Activated T-cell treated with anti-CD3 and anti-CD28 coated beads for 24 hours (primary cell): ENCODE data around the gene BCO2.
"Not testable (repeated sequence)": the region's sequence is repeated elsewhere in the genome, so short reads cannot be mapped to it uniquely, and the experiment has no call there.

Source experiments
- DNase-seq: peaks from one replicate; pipeline ENCODE4 v3.0.0-alpha.2; 2020; ENCODE audit warnings: low read depth

The BCO2 gene

DNA sequence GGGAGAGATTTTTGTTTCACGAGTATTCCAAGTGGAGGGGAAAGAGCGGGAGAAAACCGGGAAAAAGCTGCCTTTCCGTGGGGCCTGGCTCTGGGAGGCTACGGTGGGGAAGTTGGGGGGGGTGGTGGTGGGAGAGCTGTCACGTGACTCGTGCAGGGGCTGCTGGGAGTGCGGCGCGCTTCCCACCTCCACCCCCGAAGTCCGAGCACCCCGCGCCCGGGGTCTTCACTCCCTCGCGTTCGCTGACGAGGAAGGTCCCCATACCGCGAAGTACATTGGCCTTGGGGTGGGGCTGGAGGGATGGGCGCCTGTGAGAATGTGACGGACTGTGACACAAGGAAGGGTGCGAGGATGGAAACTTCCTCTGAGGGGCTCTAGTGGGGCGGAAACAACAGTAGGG is 8.2 kb upstream of the BCO2 start, which contains the start of gene TEX12:
TSS of gene TEX12 (plus strand) at position 228 of the 400 bp plus-strand sequence. CDS start 1,897 bp downstream, outside the sequence.
- DNase-seq, result no peak

- DNase-seq, result no peak
Observed at GRCh38 chr11:112172362-112172994, 2.8 kb upstream of the BCO2 start.

- no peak for DNase-seq
Observed at GRCh38 chr11:112173152-112173551, 2.2 kb upstream of the BCO2 start.

- DNase-seq, result no peak
Observed at GRCh38 chr11:112175599-112175952, 264 bp downstream of the BCO2 start.

DNA sequence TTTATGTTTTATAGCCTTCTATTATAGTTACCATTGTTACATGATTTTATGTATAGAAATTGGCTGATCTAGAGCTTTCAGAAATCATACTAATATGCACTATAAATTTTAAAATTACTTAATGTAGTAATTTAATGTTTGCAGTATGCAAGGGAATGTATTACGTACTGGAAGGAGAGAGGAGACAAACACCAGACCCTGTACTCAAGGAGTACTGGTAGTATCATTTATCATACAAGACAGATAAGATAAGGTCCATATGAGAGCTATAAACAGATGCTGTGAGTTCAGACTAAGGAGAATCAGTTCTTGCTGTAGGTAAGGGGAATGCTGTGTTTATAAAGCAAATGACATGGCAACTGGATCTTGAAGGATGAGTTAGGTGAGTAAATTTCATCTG is 765 bp downstream of the BCO2 start:
- DNase-seq, result no peak

- no peak for DNase-seq
Observed at GRCh38 chr11:112177589-112177988, 2.3 kb downstream of the BCO2 start.

DNA sequence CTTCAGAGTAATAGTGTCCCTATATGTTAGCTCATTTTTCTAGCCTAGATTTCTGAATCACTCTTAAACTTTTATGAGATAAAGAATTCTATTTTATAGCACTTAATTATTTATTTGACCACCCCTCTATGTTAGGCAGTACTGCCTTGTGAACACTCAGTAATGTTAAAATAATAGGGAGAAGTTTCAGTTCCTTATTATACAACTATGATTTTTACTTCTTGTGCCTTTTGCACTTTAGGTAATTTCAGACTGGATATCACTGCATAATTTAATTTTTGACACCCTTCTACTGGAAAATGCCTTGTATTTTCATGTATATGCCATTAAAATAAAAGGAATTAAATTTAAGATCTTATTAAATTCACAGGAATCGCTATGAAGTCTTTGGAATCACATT is 3.1 kb downstream of the BCO2 start:
- DNase-seq, result no peak

- DNase-seq, result no peak
Observed at GRCh38 chr11:112178936-112179335, 3.6 kb downstream of the BCO2 start.

DNA sequence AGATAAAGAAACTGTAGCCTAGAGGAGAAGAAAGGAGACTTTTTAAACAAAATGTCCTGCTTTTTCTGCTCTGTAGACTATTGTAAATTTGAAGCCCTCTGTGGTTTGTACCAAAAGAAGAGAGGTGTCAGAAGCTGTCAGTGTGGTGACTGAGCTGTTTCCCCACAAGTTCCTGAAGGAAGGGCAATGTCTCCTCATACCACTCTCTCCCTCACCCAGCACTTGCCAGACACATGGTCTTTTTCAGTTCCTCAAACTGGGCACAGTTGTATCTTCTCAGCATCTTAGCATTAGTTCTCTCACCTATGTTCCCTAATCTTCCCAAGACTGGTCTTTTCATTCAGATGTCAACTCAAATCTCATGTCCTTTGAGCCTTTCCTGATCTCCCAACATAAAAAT is 4.3 kb downstream of the BCO2 start:
- no peak for DNase-seq

GRCh38 chr11:112182867-112183266 is 7.6 kb downstream of the BCO2 start:
- no peak for DNase-seq

DNA sequence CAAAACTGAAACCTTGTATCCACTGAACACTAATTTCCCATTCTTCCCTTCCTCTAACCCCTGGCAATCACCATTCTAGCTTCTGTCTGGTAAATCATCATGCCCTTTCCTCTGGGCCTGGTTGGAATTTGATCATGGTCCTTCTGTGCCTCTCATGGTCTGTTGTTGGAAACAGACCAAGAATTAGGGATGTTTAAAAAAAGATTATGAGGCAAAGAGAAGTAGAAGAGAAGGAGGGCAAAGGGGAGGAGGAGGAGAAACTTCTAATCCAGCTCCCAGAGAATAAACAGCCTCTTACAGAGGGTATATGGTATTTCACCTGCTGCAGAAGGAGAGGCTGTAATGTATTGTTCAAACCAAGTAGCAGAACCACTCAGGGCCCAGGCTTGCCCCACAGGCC is 10.6 kb downstream of the BCO2 start:
- DNase-seq, result no peak

GRCh38 chr11:112186304-112186703 is 11.0 kb downstream of the BCO2 start:
- no peak for DNase-seq

- not testable (repeated sequence) for DNase-seq
Observed at GRCh38 chr11:112195113-112195512, 19.8 kb downstream of the BCO2 start.

GRCh38 chr11:112195951-112196351 is 20.6 kb downstream of the BCO2 start:
- no peak for DNase-seq

DNA sequence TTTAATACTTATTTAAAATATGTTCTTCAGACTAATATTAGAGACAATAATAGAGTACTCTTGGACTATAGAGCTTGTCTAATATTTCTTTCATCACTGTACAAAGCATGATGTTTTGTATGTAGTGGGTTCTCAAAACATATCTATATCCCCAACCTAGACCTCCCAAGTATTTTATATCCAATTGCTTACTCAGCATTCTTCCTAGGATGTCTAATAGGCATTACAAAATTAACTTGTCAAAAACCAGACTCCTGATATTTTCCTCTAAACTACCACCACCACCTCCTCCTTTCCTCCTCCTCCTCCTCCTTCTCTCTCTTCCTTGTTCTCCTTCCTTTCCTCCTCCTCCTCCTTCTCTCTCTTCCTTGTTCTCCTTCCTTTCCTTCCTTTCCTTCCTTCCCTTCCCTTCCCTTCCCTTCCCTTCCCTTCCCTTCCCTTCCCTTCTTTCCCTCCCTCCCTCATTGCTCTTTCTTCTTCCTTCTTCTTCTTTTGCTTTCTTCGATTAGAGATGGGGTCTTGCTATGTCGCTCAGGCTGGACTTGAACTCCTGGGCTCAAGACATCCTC is 21.3 kb downstream of the BCO2 start:
- DNase-seq, result no peak

GRCh38 chr11:112199101-112199500 is 23.8 kb downstream of the BCO2 start:
- not testable (repeated sequence) for DNase-seq

- no peak for DNase-seq
Observed at GRCh38 chr11:112200252-112200651, 24.9 kb downstream of the BCO2 start.

DNA sequence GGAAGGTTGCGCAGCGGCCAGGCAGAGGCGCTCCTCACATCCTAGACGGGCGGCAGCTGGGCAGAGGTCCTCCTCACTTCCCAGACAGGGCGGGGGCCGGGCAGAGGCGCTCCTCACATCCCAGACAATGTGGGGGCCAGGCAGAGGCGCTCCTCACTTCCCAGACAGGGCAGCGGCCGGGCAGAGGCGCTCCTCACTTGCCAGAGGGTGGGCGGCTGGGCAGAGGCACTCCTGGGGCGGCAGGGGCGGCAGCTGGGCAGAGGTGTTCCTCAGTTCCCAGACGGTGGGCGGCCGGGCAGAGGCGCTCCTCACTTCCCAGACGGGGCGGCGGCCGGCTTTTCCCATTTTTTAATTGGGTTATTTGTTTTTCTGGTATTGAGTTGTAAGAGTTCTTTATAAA is 30.8 kb downstream of the BCO2 start:
- DNase-seq, result no peak

GRCh38 chr11:112210890-112211289 is 35.6 kb downstream of the BCO2 start:
- DNase-seq, result no peak

DNA sequence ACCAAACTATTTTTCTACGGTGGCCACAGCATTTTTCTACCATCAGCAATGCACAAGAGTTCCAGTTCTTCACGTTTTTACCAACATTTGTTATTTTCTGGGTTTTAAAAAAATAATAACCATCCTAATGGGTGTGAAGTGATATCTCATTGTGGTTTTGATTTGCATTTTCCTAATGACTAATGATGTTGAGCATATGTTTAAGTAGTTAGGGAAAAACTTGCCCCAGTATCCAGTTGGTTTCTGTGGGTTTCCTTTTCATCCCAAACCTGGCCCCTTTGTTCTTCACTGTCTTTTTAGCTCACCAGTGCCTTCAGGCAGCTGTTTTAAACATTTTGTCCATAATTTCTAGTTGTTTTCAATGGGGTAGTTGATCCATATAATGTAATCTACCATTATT is 36.2 kb downstream of the BCO2 start:
- DNase-seq, result peak; percentile 20

DNA sequence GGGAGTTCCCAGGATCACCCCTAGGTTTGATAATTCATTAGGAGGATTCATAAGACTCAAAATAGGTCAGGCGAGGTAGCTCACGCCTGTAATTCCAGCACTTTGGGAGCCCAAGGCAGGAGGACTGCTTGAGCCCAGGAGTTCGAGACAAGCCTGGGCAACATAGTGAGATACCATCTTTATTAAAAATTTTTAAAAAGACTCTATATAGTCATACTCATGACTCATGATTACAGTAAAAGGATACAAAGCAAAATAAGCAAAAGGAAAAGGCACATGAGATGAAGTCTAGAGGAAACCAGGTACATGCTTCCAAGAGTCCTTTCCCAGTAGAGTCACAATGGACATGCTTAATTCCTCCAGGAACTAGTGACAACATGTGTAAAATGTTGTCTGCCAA is 37.0 kb downstream of the BCO2 start:
- DNase-seq, result no peak

- DNase-seq, result no peak
Observed at GRCh38 chr11:112212710-112213109, 37.4 kb downstream of the BCO2 start.

GRCh38 chr11:112213753-112214152 is 38.4 kb downstream of the BCO2 start:
- no peak for DNase-seq

DNA sequence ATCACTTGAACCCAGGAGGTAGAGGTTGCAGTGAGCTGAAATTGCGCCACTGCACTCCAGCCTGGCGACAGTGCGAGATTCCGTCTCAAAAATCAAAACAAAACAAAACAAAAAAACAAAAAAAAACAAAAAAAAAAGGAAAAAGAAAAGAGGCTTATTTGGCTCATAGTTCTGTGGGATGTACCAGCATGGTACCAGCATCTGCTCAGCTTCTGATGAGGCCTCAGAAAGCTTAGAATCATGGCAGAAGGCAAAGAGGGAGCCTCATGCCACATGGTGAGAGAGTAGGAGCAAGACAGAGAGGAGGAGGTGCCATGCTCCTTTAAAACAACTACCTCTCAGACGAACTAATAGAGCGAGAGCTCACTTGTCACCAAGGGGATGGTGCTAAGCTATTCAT is 40.3 kb downstream of the BCO2 start:
- no peak for DNase-seq
